ENCODE measurements around the gene CYP2W1.
"Not testable (repeated sequence)": the region's sequence is repeated elsewhere in the genome, so short reads cannot be mapped to it uniquely, and the experiment has no call there.

The CYP2W1 gene

DNA sequence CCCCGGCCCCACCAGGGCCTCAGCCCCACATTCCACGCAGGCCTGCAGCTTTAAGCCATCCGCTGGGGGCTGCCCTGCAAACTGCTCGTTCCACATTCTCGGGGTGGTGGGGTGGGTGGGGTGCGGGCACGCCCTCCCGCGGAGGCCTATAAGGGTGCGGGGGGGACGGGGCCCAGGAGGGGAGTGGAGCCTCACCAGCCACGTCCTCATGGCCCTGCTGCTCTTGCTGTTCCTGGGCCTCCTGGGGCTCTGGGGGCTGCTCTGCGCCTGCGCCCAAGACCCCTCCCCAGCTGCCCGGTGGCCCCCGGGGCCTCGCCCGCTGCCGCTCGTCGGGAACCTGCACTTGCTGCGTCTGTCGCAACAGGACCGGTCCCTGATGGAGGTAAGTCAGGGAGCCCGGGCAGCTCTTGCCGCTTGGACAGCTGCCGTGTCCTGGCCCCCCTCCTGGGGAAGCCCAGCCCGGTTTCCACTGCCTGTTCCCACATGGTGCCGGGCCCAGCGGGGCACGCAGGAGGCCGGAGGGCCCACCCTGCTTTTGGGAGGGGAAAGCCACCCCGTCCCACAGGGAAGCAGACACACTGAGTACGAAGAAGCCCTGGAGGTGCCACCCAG, at the start of gene CYP2W1:
TSS of gene CYP2W1 (plus strand) at position 178 of the 612 bp plus-strand sequence. CDS start at position 209, 31 bp downstream.
- no peak for DNase-seq (ENCODE audit: low spot score in 2 of 2)
- Mint-ChIP-seq H3K36me3 (no peaks in the 10 kb centered on the region), H3K4me1 (no peaks in the 10 kb centered on the region), H3K27ac (no peak within 1 kb of the TSS), H3K9me3 (no peaks in the 10 kb centered on the region), H3K4me3 (no peak within 1 kb of the TSS)
- no peak for ATAC-seq

DNA sequence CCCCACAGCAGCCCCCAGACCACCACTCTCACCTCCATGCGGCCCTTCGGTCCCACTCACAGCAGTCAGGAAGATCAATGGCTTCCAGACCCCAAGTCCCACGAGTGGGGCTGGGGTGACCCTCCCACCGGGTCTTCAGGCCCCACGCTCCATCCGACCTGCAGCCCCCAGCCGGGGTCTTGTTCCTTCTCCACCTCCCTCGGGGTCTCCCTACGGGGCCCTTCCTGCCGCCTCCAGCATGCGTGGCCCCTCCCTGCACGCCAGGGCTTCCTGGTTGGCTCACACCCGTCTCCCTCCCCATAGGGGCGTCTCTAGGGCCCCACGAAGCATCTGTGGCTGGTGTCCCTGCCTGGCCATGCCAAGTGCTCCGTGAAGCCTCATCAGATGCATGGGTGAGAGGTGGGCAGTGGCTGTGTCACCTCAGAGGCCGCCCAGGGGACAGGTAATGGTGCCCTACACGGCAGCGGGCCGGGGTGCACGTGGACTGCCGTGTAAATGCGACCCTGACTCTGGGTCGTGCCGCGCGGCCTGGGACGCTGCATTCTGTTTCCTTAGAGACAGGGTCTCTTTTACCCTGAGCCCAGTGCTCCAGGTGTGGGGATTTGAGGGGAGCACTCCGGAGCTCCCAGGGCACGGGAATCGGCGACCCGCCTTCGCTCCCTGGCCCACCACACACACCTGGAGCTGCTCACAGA, 48.4 kb upstream of the CYP2W1 start:
- Mint-ChIP-seq H3K36me3 (peaks cover 51% of the 10 kb centered on the region), H3K4me3 (no peak overlapping the region), H3K4me1 (peaks cover 46% of the 10 kb centered on the region), H3K27ac (no peak overlapping the region), H3K9me3 (no peaks in the 10 kb centered on the region)
- no peak for DNase-seq (ENCODE audit: low spot score in 2 of 2)
- no peak for ATAC-seq

- Mint-ChIP-seq H3K4me1 (peaks cover 46% of the 10 kb centered on the region), H3K36me3 (peaks cover 44% of the 10 kb centered on the region), H3K4me3 (no peak overlapping the region), H3K9me3 (no peaks in the 10 kb centered on the region), H3K27ac (no peak overlapping the region)
- no peak for ATAC-seq
- no peak for DNase-seq (ENCODE audit: low spot score in 2 of 2)
These were observed 47.7 kb upstream of the CYP2W1 start for GRCh38 chr7:935164-935873.

DNA sequence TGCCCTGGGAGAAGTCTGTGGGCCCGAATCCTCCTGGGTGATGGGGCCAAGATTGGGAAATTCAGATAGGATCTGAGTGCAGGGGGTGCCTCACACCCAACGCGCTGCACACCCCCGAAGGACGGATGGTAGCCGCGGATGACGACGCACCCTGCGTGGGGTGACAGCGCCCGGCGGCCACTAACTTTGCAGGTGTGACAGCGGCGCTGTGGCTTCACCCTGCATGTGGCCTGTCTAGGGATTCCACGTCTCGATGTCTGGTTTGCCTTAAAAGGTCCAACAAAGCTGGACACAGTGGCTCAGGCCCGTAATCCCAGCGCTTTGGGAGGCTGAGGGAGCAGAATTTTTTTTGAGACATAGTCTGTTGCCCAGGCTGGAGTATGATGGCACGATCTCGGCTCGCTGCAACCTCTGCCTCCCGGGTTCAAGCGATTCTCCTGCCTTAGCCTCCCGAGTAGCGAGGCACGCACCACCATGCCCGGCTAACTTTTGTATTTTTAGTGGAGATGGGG, 47.1 kb upstream of the CYP2W1 start:
- Mint-ChIP-seq H3K36me3 (peaks cover 41% of the 10 kb centered on the region), H3K9me3 (no peaks in the 10 kb centered on the region), H3K27ac (peak overlapping the region; percentile 88), H3K4me1 (peaks cover 46% of the 10 kb centered on the region), H3K4me3 (peak overlapping the region; percentile 49)
- no peak for ATAC-seq
- DNase-seq (ENCODE audit: low spot score in 2 of 2), result no peak

DNA sequence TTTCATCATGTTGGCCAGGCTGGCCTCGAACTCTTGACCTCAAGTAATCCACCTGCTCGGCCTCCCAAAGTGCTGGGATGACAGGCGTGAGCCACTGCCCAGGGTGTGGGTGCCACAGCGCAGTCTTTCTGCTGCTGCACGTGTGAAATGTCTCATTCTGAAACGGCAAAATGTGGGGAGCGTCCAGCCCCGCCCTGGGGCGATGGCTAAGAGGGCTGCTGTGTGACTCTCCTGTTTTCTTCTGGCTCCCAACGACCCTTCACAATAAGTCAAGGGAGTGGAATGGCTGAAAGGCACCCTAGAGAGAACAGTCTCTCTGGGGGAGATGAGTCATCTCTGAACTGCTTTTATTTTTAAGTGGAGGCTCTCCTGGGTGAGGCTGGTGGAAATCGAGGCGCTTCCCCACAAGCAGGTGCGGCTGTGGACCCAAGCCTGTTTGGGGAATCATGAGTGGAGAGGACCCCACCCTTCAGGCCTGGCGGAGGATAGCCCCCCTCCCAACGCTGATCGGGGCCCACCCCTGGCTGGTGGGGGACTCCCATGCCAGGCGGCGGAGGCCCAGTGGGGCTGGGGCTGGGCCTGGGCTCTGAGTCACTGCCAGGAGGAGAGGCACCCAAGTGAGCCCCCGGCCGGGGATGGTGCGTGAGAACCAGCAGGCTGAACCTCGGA, 46.5 kb upstream of the CYP2W1 start:
- Mint-ChIP-seq H3K27ac (peak overlapping the region; percentile 88), H3K4me3 (peak overlapping the region; percentile 49), H3K9me3 (peaks cover 3% of the 10 kb centered on the region), H3K36me3 (peaks cover 38% of the 10 kb centered on the region), H3K4me1 (peaks cover 48% of the 10 kb centered on the region)
- ATAC-seq (peak; percentile 95), DNase-seq (ENCODE audit: low spot score in 2 of 2) (peak; percentile 48 to 82)

DNA sequence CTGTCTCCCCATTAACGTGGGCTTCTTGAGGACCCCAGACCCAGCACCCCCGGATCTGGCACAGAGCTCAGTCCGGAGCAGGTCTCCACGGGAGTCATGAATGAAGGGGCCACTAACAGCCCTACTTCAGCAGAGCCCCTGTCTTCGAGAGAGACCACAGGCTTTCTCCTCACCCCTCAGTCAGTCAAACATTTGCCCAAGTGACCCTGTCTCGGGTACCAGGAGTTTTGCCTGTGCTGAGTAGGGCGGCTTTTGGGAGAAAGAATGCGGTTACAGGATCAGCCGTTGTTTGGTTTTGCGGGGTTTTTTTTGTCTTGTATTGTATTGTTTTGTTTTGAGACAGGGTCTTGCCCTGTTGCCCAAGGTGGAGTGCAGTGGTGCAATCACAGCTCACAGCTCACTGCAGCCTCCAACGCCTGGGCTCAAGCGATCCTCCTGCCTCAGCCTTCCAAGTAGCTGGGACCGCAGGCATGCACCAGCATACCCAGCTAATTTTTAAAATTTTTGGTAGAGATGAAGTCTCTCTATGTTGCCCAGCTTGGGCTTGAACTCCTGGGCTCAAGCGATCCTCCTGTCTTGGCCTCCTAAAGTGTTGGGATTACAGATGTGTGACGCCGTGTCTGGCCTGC, 45.0 kb upstream of the CYP2W1 start:
- ATAC-seq, result no peak
- Mint-ChIP-seq H3K9me3 (peaks cover 3% of the 10 kb centered on the region), H3K4me3 (no peak overlapping the region), H3K36me3 (peaks cover 28% of the 10 kb centered on the region), H3K4me1 (peaks cover 48% of the 10 kb centered on the region), H3K27ac (no peak overlapping the region)
- no peak for DNase-seq (ENCODE audit: low spot score in 2 of 2)

GRCh38 chr7:938546-939185, 44.3 kb upstream of the CYP2W1 start:
- Mint-ChIP-seq H3K4me3 (no peak overlapping the region), H3K4me1 (peaks cover 48% of the 10 kb centered on the region), H3K27ac (no peak overlapping the region), H3K36me3 (peaks cover 25% of the 10 kb centered on the region), H3K9me3 (peaks cover 3% of the 10 kb centered on the region)
- DNase-seq (ENCODE audit: low spot score in 2 of 2), result no peak
- ATAC-seq, result no peak

GRCh38 chr7:939843-940242, 43.1 kb upstream of the CYP2W1 start:
- Mint-ChIP-seq H3K9me3 (peaks cover 3% of the 10 kb centered on the region), H3K27ac (peak overlapping the region; percentile 19), H3K4me1 (peaks cover 48% of the 10 kb centered on the region), H3K4me3 (peak overlapping the region; percentile 27), H3K36me3 (peaks cover 22% of the 10 kb centered on the region)
- ATAC-seq (no peak), DNase-seq (ENCODE audit: low spot score in 2 of 2) (no peak)

DNA sequence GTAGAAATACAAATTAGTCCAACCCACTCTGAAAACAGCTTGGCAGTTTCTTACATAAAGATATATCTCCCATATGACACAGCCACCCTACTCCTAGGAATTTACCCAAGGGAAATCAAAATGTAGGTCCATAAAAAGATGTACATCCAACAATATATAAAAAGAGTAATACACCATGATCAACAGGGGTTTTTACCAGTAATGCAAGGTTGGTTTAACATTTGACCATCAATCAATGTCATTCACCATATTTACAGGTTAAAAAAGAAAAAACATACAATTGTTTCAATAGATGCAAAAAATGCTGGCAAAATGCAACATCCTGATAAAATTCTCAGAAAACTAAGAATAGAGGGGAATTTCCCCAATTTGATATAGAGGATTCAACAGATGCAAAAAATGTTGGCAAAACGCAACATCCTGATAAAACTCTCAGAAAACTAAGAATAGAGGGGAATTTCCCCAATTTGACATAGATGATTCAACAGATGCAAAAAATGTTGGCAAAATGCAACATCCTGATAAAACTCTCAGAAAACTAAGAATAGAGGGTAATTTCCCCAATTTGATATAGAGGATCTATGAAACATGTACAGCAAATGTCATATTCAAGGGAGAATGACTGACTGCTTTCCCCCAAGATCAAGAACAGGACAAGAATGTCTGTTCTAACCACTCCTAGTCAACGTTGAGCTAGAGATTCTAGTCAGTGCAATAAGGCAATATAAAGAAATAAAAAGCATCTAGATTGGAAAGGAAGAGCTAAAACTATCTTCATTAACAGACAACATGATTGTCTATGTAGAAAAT, 42.2 kb upstream of the CYP2W1 start:
- H3K4me1 Mint-ChIP-seq, result peaks cover 47% of the 10 kb centered on the region
- ATAC-seq (no peak), DNase-seq (ENCODE audit: low spot score in 2 of 2) (no peak)
- peak overlapping the region; percentile 86 for H3K27ac Mint-ChIP-seq
- peaks cover 3% of the 10 kb centered on the region for H3K9me3 Mint-ChIP-seq
- H3K4me3 Mint-ChIP-seq, result peak overlapping the region; percentile 38
- H3K36me3 Mint-ChIP-seq, result peaks cover 22% of the 10 kb centered on the region

- peaks cover 22% of the 10 kb centered on the region for H3K36me3 Mint-ChIP-seq
- not testable (repeated sequence) for H3K9me3 Mint-ChIP-seq; H3K27ac Mint-ChIP-seq; DNase-seq (ENCODE audit: low spot score in 2 of 2); ATAC-seq; H3K4me3 Mint-ChIP-seq
- peaks cover 36% of the 10 kb centered on the region for H3K4me1 Mint-ChIP-seq
These were observed 39.2 kb upstream of the CYP2W1 start for GRCh38 chr7:943793-944192.

- H3K4me1 Mint-ChIP-seq, result peaks cover 42% of the 10 kb centered on the region
- no peak overlapping the region for H3K4me3 Mint-ChIP-seq
- H3K27ac Mint-ChIP-seq, result no peak overlapping the region
- peaks cover 28% of the 10 kb centered on the region for H3K36me3 Mint-ChIP-seq
- DNase-seq (ENCODE audit: low spot score in 2 of 2) (no peak), ATAC-seq (no peak)
- H3K9me3 Mint-ChIP-seq, result peaks cover 3% of the 10 kb centered on the region
These were observed 38.2 kb upstream of the CYP2W1 start for GRCh38 chr7:944744-945143.

GRCh38 chr7:945147-945555, 37.8 kb upstream of the CYP2W1 start:
- no peak overlapping the region for H3K4me3 Mint-ChIP-seq
- DNase-seq (ENCODE audit: low spot score in 2 of 2) (no peak), ATAC-seq (peak; percentile 33)
- H3K36me3 Mint-ChIP-seq, result peaks cover 32% of the 10 kb centered on the region
- no peak overlapping the region for H3K27ac Mint-ChIP-seq
- H3K4me1 Mint-ChIP-seq, result peaks cover 42% of the 10 kb centered on the region
- H3K9me3 Mint-ChIP-seq, result peaks cover 3% of the 10 kb centered on the region

- ATAC-seq (peak; percentile 11), DNase-seq (ENCODE audit: low spot score in 2 of 2) (no peak)
- Mint-ChIP-seq H3K9me3 (peaks cover 3% of the 10 kb centered on the region), H3K4me3 (no peak overlapping the region), H3K27ac (no peak overlapping the region), H3K4me1 (peaks cover 42% of the 10 kb centered on the region), H3K36me3 (peaks cover 37% of the 10 kb centered on the region)
These were observed 37.3 kb upstream of the CYP2W1 start for GRCh38 chr7:945556-946255.

Data from stimulated activated effector memory CD8-positive, alpha-beta T cell treated with anti-CD3 and anti-CD28 coated beads, Interleukin-12 subunit alpha, Interleukin-12 subunit beta, amount 100 ng/mL, for 72 hours (primary cell).